Measurements from ENCODE around the gene ZNF232. TPM values are rescaled to one million over a fixed set of nuclear protein-coding genes. Genes with fewer than 3 reads are reported as not detected.

ZNF232 gene
- total RNA-seq = 4.1 and 4.9 TPM in 2 replicates

GRCh38 chr17:5111402-5112204 is at the start of gene ZNF232:
ZNF232 (minus strand) TSS chr17:5111878; CDS start chr17:5111822, 56 bp downstream.

GRCh38 chr17:5115673-5116651 is 4.3 kb upstream of the ZNF232 start, which contains the start of gene USP6:
USP6 (plus strand) TSS chr17:5116032; CDS start chr17:5130368, 14,336 bp downstream.

GRCh38 chr17:5078106-5079028 is 33.3 kb downstream of the ZNF232 start, which contains the start of gene ZFP3:
ZFP3 (plus strand) TSS chr17:5078467; CDS start chr17:5091505, 13,038 bp downstream.

Other genes with a start within 250 kb of the ZNF232 start
- 0.77 and 1.1 TPM in 2 replicates for gene C17orf107, start 212.3 kb downstream of the ZNF232 start, total RNA-seq
- gene CHRNE, start 208.8 kb downstream of the ZNF232 start, total RNA-seq = 0.86 and 5.7 TPM in 2 replicates
- not detected in 2 replicates for gene GP1BA, start 179.6 kb downstream of the ZNF232 start, total RNA-seq
- gene SLC25A11, start 171.8 kb downstream of the ZNF232 start, total RNA-seq = 45.4 and 50.1 TPM in 2 replicates
- 11.5 and 12.6 TPM in 2 replicates for gene RNF167, start 171.6 kb downstream of the ZNF232 start, total RNA-seq
- 304 and 331 TPM in 2 replicates for gene PFN1, start 163.3 kb downstream of the ZNF232 start, total RNA-seq
- 2.2 and 2.3 TPM in 2 replicates for gene ENO3, start 160.8 kb downstream of the ZNF232 start, total RNA-seq
- gene SPAG7, start 144.1 kb downstream of the ZNF232 start, total RNA-seq = 53.2 and 56.7 TPM in 2 replicates
- 3.0 and 3.9 TPM in 2 replicates for gene CAMTA2, start 124.2 kb downstream of the ZNF232 start, total RNA-seq
- 0.52 and 0.54 TPM in 2 replicates for gene INCA1, start 114.4 kb downstream of the ZNF232 start, total RNA-seq
- gene KIF1C, start 113.9 kb downstream of the ZNF232 start, total RNA-seq = 75.5 and 89.6 TPM in 2 replicates
- under 0.01 and 0.17 TPM in 2 replicates for gene SLC52A1, start 76.5 kb downstream of the ZNF232 start, total RNA-seq
- gene ZFP3, start 33.4 kb downstream of the ZNF232 start, total RNA-seq = 0.65 and 1.6 TPM in 2 replicates
- gene USP6, start 4.2 kb upstream of the ZNF232 start, total RNA-seq = not detected in 2 replicates
- 1.7 and 4.2 TPM in 2 replicates for gene ZNF594, start 80.0 kb upstream of the ZNF232 start, total RNA-seq
- not detected in 2 replicates for gene SCIMP, start 123.0 kb upstream of the ZNF232 start, total RNA-seq
- 36.6 and 48.6 TPM in 2 replicates for gene RABEP1, start 170.4 kb upstream of the ZNF232 start, total RNA-seq

Data from dermis lymphatic vessel endothelial cell (primary cell).